Glomerular visceral epithelial cell (primary cell): ENCODE results near the gene PTPN14.

ENCODE experiments used
- DNase-seq: peaks from one replicate; pipeline ENCODE4 v3.0.0-alpha.2; 2016; ENCODE audit errors: extremely low spot score

The PTPN14 gene

GRCh38 chr1:214400131-214400530 lies 151.3 kb downstream of the PTPN14 start:
- DNase-seq = peak; percentile 95

GRCh38 chr1:214398490-214398889 lies 152.9 kb downstream of the PTPN14 start:
- no peak for DNase-seq

GRCh38 chr1:214397497-214397896 lies 153.9 kb downstream of the PTPN14 start:
- no peak for DNase-seq

DNA sequence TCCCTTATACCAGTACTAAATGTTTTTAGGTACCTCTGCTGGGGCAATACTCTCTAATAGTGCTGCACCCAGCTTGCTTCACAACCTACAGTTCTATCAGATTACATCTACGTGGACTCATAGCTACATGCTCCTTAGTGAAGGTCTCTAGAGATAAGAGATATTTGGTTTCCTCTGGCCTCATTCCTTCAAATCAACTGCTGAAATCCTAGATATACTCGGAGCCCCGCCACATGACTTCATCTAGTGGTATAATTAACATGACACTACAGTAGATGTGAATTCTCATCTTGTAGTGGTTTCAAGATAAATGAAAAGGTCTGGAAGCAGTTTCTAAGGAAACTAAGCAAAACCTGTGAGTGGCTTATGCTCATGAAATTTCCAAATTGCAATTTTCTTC lies 155.1 kb downstream of the PTPN14 start:
- DNase-seq = no peak

- DNase-seq = peak; percentile 63
Observed at GRCh38 chr1:214394569-214394968, 156.8 kb downstream of the PTPN14 start.

GRCh38 chr1:214393086-214393485 lies 158.3 kb downstream of the PTPN14 start:
- no peak for DNase-seq

GRCh38 chr1:214391873-214392645 lies 159.3 kb downstream of the PTPN14 start:
- no peak for DNase-seq

GRCh38 chr1:214389734-214390133 lies 161.7 kb downstream of the PTPN14 start:
- no peak for DNase-seq

DNA sequence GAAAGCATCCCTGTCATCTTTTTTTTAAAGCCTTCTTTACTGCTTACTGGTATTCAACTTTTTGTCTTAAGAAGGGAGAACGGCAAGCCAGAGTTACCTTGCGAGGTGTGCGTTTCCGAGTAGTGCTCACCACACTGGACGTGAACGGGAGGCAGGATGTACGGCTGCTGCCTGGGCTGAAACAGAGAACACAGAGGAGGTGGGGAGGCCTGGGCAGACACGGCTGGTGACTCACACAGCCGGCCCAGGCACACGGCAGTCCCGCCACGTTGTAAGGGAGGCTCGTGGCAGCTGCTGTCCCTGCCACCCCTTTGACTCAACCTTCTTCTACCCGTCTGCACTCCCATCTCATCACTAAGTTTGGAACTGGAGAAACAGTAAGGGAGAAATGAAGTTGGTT lies 164.7 kb downstream of the PTPN14 start:
- DNase-seq = peak; percentile 90

DNA sequence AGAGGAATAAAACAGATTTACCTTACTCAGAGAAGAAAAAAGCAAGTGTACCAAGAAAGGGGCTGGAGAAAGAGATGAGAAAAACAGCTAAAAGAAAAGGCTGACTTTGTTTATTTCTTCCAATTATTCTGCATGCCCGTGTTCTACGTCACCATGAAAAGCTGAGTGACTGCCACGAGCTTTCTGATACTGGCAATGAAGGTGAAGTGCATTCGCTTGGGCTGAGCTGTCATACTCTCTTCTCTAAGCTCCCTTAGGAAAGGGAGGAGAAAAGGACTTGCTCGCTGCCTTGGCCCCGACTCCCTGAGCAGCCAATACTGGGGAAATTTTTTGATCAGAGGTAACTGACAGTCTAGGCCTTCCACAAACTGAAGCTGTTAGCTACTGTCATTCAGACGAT lies 165.1 kb downstream of the PTPN14 start:
- no peak for DNase-seq

- no peak for DNase-seq
Observed at GRCh38 chr1:214385428-214385827, 166.0 kb downstream of the PTPN14 start.

DNA sequence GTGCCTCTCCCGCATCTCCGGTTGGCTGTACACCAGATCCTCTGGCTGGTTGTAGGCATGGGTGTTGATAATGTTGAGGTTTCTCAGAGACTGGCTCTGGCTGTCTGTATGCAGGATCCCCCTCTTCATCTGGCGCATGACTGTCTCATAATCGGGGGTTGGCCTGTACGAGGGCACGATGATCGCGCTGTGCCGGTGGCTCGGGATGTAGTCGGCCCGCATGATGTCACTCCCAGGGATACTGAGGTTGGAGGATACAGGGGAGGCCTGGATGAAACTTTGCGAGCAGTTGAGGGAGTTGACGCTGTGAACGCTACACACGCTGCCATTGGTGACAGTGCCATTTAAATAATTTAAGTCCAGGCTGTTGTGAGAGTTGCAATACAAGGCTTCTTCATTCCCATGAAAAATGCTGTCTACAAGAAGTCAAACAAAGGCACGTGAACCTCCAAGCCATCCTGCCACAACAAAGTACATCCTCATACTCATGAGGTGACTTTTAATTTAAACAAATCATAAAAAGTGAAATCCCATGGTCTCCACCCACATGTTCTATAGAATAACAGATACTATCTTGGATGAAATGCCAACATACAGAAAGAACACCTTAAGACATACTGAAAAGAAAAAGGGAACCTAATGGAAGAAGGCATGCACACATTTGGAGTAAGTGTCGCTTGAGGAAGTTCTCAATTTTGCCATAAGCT lies 166.9 kb downstream of the PTPN14 start:
- no peak for DNase-seq

- no peak for DNase-seq
Observed at GRCh38 chr1:214383381-214384372, 167.7 kb downstream of the PTPN14 start.

DNA sequence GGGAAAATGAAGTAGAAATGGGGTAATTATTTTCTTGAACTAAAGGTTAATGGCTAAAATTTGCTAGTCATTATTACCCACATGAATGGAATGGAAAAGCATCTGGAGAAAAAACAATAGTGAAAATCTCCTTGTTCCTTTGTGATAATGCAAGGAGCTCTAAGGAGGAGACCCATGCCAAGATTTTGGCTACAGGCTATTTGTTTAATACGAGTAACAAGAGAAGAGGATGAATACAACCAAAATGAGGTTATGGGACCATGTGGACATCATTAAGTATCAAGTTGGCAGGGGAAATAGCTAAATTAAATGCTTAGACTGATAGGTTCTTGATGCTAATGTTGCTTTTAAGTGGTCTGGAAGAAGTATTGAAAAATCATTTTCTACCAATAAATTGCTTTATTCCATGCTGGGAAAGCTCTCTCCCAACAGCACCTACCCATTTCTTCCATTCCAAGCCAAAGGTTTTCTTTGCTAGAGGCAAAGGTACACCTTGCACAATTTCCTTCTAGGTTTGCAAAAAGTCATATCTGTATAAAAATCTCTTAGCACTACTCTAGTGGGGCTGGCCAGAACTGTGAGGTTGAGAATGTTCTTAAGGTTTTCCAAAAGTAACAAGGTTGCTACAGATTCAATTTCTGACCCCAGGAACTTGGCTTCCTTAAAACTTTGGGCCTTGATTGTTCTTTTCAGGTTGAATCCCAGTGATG lies 170.3 kb downstream of the PTPN14 start:
- DNase-seq = no peak

- DNase-seq = no peak
Observed at GRCh38 chr1:214380396-214380795, 171.0 kb downstream of the PTPN14 start.

DNA sequence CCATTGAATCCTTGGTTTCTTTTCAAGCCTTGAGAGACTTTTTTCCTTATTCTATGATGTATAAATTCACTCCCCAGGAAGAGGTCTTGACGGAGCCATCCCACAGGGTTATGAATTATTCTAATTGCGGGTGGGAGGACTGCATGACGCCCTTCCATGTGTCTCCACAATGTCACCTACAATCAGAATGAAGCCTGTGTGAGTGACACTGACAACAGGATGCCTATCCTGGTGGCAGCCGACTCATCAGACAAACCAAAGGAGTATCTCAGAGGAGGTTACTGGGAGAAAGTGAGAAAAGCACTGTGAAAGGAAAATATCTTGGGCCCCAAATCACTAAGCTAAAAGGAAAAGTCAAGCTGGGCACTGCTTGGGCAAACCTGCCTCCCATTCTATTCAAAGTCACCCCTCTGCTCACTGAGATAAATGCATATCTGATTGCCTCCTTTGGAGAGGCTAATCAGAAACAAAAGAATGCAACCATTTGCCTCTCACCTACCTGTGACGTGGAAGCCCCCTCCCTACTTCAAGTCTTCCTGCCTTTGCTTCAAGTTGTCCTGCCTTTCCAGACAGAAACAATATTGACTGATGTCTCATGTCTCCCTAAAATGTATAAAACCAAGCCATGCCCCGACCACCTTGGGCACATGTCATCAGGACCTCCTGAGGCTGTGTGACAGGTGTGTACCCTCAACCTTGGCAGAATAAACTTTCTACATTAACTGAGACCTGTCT lies 172.0 kb downstream of the PTPN14 start:
- DNase-seq = no peak

DNA sequence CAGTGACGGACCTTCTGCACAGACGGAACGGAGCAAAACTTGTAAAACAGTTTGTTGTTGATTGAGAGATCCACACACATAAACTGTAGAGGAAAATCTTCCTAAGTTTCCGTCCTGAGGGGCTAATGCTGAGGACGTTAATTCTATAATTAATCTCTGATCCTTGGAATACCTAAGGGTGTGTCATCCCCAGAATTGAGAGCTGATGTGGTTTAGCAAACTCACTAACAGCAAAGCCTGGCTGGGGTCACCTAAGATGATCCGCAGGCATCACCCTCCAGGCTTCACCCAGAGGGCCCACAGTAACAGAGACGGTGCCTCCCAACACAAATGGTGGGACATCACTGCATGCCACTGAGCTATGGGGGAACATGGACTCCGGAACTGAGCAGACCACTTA lies 172.9 kb downstream of the PTPN14 start:
- no peak for DNase-seq

GRCh38 chr1:214377886-214378285 lies 173.5 kb downstream of the PTPN14 start:
- DNase-seq = no peak

DNA sequence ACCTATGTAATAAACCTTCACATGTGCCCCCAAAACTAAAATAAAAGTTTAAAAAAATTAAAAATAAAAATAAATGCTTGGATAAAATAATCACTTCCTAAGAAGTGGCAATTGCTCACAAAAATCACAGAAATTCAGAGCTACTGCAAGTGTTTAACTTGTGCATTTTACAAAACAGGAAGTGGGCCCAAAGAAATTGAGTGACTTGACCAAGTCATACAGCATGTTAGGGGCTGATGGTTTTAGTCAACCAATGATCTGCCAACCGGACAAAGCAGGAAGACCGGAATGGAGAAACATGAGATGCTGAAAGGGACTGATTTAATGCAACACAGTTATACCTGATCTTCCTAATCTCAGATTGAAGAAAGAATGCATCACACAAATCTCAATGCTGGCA lies 173.9 kb downstream of the PTPN14 start:
- DNase-seq = no peak

GRCh38 chr1:214372092-214372491 lies 179.3 kb downstream of the PTPN14 start:
- DNase-seq = no peak

DNA sequence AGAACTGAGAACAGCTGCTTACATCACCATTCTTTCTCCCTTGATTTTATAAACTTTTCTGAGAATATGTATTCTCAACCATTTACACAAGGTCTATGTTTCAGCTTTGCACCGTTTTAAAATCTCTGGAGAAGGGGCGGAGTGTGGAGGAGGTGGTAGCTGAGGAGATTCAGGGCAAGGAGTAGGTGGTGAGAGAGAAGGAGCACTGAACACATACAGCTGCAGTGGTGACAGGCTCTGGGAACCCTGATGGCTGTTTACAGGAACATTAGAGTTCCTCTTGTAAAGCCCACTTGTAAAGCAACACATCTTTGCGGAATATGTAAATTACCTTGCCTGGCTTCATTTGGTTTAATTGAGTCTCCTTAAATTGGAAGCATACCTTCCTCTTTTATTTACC lies 180.8 kb downstream of the PTPN14 start:
- no peak for DNase-seq
